OCI-LY7 (cell line): Measurements from ENCODE around the gene CDC25B.

ENCODE experiments used
- CTCF ChIP-seq: fragments of 200-600 bp; sonication (generic); conservative IDR thresholded peaks from 2 replicates; pipeline ENCODE4 v1.5.1; 2014; ENCODE audit warnings: mild to moderate bottlenecking, antibody characterized with exemption, low read length, moderate library complexity, mixed read lengths
- EZH2phosphoT487 ChIP-seq: fragments of 200-600 bp; sonication (generic); IDR thresholded peaks from 2 replicates; pipeline ENCODE4 v1.6.1; 2018; ENCODE audit warnings: low read depth, borderline replicate concordance, mild to moderate bottlenecking, mixed run types, antibody characterized with exemption, low read length, moderate library complexity, mixed read lengths

DNA sequence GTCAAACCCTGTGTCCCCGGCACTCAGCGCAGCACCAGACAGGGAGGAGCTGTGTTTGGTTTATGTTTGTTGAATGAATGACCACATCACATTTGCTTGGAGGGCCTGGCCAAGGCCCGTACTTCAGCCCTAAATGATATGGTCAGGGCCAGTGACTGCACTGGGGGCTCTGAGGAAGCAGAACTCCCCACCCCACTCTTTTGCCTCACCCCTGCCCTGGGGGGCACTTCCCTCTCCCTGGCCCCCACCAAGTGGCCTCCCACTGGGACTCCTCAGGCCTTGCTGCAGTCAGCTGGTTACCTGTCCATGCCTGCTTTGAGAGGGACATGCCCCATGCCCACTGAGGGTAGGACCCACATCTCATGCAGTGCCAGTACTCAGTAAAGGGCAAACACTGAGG, 31.5 kb upstream of the CDC25B start:
- TF ChIP-seq CTCF, result no peak
- no peak for TF ChIP-seq EZH2phosphoT487
